Left lobe of liver (tissue), 2 donors: ENCODE results near the gene DAAM1. TPM values are rescaled to one million over a fixed set of nuclear protein-coding genes. Genes with fewer than 3 reads are reported as not detected.

ENCODE experiments used
- ATAC-seq: fragments of 200-7000 bp; cut with Tn5 transposase; one replicate; pipeline ENCODE4 v1.9.1; 2020; ENCODE audit warnings: mild to moderate bottlenecking, moderate library complexity
- DNase-seq: peaks from one replicate; pipeline ENCODE4 v3.0.0-alpha.2; 2020; ENCODE audit warnings: low spot score
- total RNA-seq: library from RNA; stranded (reverse); gene quantifications from one replicate; pipeline ENCODE4 v1.2.1, GENCODE V29; 2021
- donor health status: DM: no; HTN: no; CAD: no; lungs with moderate emphysema.
- donor health status: DM: no; HTN: yes; CAD: no.

The DAAM1 gene
- total RNA-seq, 1 donor from 2014 or later: 20.7 TPM

DNA sequence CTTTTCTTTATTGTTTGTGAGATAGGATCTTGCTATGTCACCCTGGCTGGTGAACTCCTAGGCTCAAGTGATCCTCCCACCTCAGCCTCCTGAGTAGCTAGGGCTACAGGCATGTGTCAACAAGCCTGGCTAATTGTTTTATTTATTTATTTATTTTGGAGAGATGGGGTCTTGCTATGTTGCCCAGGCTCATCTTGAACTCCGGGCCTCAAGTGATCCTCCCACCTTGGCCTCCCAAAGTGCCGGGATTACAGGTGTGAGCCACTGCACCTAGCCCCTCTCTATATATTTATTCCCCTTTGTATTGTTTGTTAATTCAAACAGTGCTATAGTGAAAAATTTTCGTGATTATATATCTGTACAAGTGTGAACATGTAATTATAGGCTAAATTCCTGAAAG is 123.3 kb downstream of the DAAM1 start:
- DNase-seq (no peak), ATAC-seq (no peak)

GRCh38 chr14:59313144-59313651 is 124.7 kb downstream of the DAAM1 start:
- DNase-seq (no peak), ATAC-seq (peak; percentile 27)

DNA sequence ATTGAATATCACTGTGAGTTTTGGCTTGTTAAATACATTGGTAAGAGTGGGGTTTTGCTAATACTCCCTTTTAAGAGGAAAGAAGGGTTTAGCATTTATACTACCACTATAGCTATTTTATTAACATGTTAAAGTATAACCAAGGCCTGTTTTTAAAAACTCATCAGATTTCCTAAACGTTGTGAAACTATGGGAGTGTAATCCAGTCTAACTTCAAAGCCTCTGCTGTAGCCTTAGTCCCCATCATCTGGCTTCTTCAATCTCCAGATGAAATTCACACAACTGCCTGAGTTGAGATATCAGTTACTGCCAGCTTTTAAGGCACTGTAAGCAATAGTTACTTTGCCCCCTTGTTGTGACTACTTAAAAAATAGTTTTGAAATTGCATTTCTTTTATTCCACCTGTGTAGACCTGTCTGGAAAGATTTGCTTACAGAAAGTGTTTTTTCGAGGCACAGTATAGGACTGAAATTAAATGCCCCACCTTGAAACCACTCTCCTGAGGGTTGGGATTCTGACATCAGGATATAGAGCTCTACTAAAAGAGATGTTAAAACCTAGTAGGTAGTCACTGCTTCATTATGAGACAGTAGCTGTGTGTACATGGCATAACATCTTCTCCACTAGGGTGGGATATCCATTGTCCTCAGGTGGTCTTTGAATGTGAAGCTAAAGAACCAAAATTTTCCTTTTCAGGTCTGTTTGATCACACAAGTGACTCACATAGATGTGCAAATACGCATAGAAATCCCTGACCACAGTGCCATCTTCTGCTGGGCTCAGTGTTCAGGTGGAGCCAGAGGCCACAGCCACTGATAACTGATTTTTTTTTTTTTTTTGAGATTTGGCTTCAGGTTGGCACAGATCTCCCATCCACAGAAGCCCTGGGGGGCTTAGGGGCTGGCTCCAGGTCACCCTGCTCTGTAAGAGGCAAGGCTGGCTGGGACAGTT is 125.5 kb downstream of the DAAM1 start:
- DNase-seq (peak; percentile 51), ATAC-seq (peak; percentile 76)

DNA sequence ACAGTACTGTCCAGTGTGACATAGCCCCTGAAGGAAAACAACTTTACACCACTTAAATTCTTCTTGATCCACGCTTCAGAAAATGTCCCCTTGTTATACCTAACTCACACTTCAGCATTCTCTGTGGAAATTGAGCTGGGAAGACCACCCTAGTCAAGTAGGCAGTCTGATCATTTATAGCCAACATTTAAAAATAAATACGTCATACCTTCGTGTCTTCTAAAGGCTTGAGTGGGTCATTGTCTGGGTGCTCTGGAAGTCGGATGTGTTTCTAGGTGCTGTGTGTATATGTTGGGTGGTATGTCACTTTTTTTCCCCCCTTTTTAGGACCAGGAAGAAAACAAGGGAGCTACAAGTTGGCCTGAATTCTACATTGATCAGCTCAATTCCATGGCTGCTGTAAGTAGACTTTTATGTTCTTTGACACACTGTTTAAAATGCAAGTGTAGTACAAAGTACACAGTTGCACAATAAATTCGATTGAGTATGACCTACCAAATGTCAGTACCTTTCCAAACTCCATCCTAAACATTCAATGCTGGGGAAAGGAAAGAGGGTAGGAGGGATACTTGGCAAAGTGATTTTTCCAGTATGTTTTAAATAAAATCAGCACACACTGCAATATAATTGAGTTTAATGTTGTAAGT is 126.6 kb downstream of the DAAM1 start:
- peak; percentile 62 for ATAC-seq
- no peak for DNase-seq

GRCh38 chr14:59316151-59316830 is 127.8 kb downstream of the DAAM1 start:
- DNase-seq (no peak), ATAC-seq (no peak)

DNA sequence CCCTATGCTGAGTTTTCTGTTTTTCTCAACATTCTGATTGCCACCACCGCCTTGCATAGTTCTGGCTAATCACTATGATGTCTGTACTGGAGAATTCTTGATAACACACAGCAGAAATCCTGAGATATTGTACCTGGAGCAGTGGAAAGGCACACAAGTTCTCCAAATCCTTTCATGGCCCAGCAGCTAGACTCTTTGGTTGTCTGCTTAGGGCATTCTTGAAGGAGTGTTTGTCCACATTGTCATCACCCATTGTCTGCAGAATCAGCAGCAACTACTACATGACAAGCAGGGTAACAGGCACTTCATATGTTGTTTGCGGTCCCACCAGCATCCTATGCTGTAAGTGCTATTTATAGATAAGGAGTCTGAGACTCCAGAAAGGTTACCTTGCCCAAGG is 128.9 kb downstream of the DAAM1 start:
- DNase-seq: no peak
- no peak for ATAC-seq

DNA sequence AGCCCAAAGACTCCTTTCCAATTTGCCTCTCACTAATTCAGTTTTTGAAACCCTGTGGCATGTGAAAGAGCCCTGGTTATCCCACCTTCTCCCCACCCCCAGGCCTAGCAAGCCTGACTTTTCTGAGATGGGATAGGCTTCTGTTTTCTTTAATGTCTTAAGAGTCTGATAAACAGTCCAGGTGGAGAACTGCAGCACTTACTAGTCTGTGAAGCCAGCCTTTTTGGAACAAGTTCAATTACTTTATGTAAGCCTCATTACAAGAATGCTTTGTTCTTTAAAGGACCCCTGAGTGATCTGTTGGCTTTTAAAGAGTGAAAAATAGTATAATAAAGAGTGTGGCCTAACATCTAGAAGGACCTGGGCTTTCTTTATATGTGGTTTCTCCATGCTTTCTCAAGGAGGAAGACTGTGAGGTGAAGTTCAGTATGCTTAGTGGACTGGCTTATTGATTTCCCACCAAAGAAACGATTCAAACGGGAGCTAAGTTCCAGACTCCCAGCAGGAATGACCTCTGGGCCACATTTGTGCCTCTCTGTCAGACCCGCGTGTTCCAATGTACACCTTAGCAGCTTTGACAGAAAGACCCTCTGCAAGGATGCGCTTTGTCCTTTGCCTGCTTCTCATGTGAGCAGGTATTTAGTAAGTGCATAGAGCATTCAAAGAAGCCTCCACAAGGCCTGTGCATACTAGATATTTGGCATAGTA is 129.5 kb downstream of the DAAM1 start:
- ATAC-seq (peak; percentile 8), DNase-seq (no peak)

DNA sequence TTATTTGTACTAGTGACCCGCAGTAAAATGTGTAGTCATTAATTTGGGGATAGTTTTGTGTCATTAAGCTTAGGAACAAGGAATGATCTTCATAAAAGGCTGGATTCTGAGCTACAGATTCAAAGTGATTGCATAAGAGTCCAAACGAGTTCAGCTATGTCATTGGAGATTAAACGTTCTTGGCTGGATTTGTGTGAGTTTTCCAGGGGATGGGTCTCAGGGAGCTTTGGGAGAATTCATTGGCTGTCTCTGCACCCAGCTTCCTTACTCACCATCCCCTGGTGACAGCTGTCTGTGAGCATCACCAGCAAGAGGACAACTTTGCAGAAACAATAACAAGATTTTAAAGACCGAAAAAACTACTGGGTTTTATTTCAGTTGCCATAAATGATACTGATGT is 130.4 kb downstream of the DAAM1 start:
- DNase-seq: no peak
- ATAC-seq: peak; percentile 50

DNA sequence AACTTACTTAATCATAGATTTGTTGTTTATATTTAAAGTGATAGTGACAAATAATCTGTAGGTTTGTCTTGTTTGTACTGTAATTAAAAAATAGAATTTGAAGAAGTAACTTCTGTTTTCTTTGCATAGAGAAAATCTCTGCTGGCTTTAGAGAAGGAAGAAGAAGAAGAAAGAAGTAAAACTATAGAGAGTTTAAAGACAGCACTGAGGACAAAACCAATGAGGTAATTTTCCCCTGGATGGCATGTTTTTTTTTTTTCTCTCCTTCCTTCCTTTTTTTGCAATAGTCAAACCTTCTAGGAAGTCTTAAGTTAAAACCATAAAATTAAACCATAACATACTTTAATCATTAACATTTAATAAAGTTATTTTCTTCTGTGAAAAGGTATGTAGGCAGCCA is 131.9 kb downstream of the DAAM1 start:
- ATAC-seq (no peak), DNase-seq (no peak)

- ATAC-seq (peak; percentile 20), DNase-seq (no peak)
Measured at GRCh38 chr14:59320763-59321625, 132.5 kb downstream of the DAAM1 start.

DNA sequence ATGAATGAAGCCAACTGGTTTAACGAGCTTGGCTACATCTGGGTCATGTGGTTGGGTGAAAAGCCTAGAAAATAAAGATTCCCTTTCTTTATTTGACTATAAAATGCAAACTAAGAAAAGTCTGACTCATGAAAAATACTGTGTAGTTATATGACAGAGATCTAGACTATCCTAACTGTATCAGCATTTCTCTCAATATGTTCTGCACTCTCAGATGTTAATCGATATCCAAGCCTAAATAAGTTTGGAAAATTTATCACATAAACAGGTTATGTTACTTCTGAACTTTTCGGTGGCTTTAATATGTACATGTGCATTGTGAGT is 133.1 kb downstream of the DAAM1 start:
- ATAC-seq: no peak
- no peak for DNase-seq

DNA sequence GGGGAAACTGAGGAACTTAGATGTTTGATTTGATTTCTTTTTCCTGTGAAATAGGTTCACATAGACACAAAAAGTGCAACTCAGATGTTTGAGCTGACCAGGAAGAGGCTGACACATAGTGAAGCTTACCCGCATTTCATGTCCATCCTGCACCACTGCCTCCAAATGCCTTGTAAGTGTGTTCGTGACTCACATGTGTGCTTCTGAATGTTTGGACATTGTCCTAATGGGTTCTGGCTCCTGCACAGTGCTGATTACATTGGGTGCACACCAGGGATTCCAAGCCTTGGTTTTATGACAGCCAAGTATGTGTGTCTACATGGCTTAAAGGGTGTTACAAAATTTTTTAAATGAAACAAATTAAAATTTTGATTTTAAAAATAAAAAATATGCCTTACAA is 137.4 kb downstream of the DAAM1 start:
- no peak for DNase-seq
- no peak for ATAC-seq

DNA sequence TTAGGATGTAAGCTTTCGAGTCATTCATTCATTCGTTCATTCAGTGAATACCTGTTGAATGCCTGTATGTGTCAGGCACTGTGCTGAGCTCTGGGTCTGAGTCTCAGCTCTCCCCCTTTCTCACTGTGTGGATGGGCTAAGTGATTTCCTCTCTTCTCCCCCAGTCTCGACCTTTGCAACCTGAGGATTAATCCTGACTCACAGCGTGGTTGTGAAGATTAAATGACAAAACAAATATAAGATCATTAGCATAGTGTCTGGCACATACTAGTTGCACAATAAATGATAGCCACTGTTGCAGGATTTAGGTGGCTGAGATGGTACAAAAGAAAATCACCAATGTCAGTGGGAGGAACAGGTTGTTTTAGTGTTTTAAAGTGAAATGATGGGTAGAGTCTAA is 140.0 kb downstream of the DAAM1 start:
- ATAC-seq (no peak), DNase-seq (no peak)

- ATAC-seq (no peak), DNase-seq (no peak)
Measured at GRCh38 chr14:59330455-59330854, 142.0 kb downstream of the DAAM1 start.

DNA sequence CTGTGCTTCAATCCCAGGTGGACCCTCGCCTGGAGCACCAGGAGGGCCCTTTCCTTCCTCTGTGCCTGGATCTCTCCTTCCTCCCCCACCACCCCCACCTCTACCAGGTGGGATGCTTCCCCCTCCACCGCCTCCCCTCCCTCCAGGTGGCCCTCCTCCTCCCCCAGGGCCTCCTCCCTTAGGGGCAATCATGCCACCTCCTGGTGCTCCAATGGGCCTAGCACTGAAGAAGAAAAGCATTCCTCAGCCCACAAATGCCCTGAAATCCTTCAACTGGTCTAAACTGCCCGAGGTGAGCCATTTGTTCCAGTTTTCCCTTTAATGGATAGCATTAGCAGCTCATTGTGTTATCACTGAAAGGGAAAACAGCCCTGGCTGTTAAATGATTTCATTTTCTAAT is 142.8 kb downstream of the DAAM1 start:
- ATAC-seq (no peak), DNase-seq (no peak)

DNA sequence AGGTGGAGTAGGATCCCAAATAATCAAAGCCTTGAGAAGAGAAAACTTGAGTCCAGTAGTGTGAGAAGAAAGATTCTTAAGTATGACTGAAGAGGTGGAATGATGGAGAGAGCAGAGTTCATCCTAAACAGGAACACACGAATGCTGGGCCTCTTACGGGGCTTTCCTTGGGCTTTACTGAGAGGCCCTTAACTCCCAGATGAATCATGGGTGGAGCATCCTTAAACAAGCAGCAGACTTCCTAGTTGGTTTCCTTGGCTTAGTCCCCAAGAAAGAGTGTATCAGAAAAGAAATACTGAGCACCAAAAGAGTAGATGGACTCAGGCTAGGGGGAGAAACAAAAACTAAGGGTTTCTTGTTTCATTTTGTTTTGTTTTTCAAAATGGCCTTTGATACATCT is 144.3 kb downstream of the DAAM1 start:
- ATAC-seq (no peak), DNase-seq (no peak)

- DNase-seq: no peak
- ATAC-seq: peak; percentile 6
Measured at GRCh38 chr14:59333235-59333634, 144.8 kb downstream of the DAAM1 start.

GRCh38 chr14:59333668-59334067 is 145.2 kb downstream of the DAAM1 start:
- DNase-seq: no peak
- ATAC-seq: peak; percentile 88

GRCh38 chr14:59334253-59334652 is 145.8 kb downstream of the DAAM1 start:
- ATAC-seq (no peak), DNase-seq (no peak)

DNA sequence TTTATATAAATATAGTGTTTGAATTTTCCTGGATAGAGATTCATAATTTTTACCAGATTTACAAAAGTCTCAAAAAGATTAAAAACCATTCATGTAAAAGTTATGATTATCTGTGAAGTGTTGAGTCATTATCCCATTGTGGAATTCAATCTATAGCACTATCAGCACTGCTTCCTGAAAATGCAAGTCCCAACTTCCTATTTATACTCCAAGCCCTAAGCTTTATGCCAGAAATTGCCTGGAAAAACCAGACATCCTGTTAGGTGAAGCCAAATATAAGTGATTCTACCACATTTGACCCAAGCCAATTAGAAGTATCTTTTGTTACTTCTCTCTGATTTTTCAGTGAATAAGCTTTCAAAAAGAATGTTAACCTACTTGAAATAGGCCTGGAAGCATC is 147.6 kb downstream of the DAAM1 start:
- no peak for ATAC-seq

More for the DNA sequence above, 147.6 kb downstream of the DAAM1 start:
- no peak for DNase-seq
